ENCODE measurements around the gene PATL2.

DNA sequence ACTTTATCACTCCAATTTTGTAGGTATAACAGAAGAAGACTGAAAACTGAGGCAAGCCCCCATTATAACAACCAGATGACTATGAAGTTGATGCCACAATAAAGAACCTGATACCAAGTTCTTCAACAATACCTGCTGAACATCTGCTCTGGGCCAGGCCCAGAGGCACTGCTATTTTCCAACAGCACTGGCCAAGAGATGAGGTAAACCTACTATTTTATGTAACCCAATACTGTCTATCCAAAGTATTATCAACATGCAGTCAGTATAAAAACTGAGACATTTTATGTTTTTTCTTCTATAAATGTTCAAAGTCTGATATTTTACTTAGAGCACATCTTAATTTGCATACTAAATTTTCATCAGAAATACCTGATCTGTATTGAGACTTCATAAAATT is 53.7 kb downstream of the PATL2 start:
- TF ChIP-seq, protein P1, sequence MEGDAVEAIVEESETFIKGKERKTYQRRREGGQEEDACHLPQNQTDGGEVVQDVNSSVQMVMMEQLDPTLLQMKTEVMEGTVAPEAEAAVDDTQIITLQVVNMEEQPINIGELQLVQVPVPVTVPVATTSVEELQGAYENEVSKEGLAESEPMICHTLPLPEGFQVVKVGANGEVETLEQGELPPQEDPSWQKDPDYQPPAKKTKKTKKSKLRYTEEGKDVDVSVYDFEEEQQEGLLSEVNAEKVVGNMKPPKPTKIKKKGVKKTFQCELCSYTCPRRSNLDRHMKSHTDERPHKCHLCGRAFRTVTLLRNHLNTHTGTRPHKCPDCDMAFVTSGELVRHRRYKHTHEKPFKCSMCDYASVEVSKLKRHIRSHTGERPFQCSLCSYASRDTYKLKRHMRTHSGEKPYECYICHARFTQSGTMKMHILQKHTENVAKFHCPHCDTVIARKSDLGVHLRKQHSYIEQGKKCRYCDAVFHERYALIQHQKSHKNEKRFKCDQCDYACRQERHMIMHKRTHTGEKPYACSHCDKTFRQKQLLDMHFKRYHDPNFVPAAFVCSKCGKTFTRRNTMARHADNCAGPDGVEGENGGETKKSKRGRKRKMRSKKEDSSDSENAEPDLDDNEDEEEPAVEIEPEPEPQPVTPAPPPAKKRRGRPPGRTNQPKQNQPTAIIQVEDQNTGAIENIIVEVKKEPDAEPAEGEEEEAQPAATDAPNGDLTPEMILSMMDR (conservative IDR thresholded peaks at IDR 0.05; ENCODE audit: low read depth, low read length), result no peak
- no peak for TF ChIP-seq EZH2 (IDR thresholded peaks at IDR 0.05; ENCODE audit: borderline replicate concordance, low read depth, low read length, poor library complexity, severe bottlenecking)
